RPMI8226 (cell line): ENCODE results near the gene BNIP3.
"Not testable (repeated sequence)": the region's sequence is repeated elsewhere in the genome, so short reads cannot be mapped to it uniquely, and the experiment has no call there.

Source experiments
- DNase-seq: peaks from one replicate; pipeline ENCODE4 v3.0.0-alpha.2; 2015

The BNIP3 gene

GRCh38 chr10:131977323-131978096 lies 4.2 kb downstream of the BNIP3 start:
- no peak for DNase-seq

DNA sequence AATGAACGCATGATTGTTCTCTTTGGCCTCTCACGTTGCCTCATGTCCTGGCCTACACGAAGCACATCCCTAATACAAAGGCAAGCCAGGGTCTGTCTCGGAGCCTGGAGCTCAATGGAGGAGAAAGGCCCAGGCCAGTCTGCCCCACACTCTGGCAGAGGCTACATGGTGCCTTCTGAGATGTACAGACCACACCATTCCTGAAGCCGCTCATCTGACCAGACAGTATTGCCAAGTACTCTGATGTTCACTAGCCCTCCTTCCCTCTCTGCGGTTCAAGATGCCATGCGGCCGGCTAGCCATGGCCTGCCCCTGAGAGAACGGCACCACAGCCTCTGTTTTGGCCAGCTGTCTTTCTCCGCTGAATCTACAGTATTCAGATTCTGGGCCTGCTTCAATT lies 5.9 kb downstream of the BNIP3 start:
- no peak for DNase-seq

- no peak for DNase-seq
Measured at GRCh38 chr10:131975003-131975402, 6.7 kb downstream of the BNIP3 start.

- no peak for DNase-seq
Measured at GRCh38 chr10:131974034-131974817, 7.5 kb downstream of the BNIP3 start.

GRCh38 chr10:131973160-131973951 lies 8.4 kb downstream of the BNIP3 start:
- DNase-seq, result no peak

DNA sequence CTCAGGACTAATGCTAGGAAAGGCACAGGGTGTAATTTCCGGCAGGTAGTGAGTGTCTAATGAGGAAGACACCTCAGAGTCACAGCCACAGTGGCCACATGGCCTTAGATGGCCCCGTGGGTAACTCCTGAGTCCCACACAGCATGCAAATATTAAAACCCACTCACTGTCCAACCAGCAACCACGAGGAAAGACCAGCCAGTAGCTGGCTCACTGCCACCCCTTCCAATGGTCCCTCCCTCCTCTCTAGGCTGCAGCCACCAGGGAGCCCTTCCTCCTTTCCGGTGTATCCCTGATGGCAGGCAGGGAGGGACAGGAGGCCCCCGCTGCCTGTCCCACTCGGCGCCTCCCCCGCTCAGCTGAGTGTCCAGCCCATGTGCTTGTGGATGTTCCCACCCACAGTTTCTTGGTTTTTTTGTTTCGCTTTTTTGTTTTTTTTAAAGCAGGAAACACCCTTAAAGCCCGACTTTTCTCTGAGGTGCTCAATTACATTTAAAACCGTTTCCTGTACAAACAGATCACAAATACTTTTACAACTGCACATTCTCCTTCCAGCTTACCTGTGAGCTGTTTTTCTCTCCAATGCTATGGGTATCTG lies 9.2 kb downstream of the BNIP3 start:
- DNase-seq, result no peak

GRCh38 chr10:131971591-131971990 lies 10.1 kb downstream of the BNIP3 start:
- no peak for DNase-seq

DNA sequence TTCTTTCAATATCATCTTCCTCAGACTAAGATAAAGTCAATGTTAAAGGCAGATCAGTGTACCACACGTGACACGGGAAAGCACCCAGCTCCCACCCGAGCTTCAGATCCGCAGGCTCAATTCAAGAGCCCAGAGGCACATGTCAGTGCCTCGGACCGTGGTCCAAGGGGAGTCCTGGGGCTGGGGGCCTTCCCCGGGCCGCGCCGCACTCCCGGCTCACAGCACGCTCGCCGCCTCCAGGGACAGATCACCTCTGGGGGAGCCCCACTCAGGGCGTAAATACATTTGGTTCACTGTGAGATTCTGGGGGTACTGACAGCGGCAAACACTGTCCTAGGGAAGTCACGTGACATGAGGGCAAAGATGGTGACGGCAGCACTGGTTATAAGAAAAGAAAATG lies 10.8 kb downstream of the BNIP3 start:
- DNase-seq, result no peak

- DNase-seq, result no peak
Measured at GRCh38 chr10:131968949-131969348, 12.8 kb downstream of the BNIP3 start.

GRCh38 chr10:131964298-131964697 lies 17.4 kb downstream of the BNIP3 start:
- no peak for DNase-seq

DNA sequence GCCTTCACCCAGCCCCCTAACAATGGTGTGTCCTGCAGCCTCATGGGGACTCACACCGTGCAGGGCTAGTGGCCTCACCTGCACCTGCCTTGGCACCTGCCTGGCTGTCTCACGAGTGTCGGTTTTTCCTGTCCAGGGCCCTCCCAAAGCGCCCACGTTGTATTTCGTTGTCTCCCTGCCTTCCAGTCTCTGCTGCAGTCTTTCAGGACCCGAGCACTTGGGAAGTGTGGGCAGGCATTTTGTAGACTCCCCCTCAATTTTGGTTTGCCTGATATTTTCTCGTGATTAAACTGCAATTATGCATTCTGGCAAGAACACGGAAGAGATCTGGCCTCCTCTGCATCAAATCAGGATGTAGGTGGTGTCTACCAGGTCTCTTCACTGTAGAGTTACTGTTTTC lies 17.9 kb downstream of the BNIP3 start:
- no peak for DNase-seq

DNA sequence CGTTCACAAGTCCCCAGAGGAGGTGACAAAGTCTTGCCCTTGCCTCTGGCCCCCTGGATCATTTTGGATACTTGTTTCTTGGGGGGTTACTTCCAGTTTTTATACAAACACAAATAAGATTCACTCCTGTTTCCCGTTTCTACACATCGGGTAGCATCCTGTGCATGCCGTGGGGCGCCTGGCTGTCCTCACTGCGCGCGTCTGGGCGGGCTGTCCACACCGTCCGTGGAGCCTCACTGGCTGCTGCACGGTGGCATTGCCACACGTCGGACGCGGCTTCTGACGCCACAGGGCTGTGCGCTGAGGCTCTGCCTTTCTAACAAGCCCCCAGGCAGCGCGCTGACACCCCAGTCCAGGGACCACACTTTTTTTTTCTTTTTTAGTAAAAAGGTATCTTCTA lies 18.4 kb downstream of the BNIP3 start:
- DNase-seq, result no peak

- no peak for DNase-seq
Measured at GRCh38 chr10:131961777-131962662, 19.7 kb downstream of the BNIP3 start.

DNA sequence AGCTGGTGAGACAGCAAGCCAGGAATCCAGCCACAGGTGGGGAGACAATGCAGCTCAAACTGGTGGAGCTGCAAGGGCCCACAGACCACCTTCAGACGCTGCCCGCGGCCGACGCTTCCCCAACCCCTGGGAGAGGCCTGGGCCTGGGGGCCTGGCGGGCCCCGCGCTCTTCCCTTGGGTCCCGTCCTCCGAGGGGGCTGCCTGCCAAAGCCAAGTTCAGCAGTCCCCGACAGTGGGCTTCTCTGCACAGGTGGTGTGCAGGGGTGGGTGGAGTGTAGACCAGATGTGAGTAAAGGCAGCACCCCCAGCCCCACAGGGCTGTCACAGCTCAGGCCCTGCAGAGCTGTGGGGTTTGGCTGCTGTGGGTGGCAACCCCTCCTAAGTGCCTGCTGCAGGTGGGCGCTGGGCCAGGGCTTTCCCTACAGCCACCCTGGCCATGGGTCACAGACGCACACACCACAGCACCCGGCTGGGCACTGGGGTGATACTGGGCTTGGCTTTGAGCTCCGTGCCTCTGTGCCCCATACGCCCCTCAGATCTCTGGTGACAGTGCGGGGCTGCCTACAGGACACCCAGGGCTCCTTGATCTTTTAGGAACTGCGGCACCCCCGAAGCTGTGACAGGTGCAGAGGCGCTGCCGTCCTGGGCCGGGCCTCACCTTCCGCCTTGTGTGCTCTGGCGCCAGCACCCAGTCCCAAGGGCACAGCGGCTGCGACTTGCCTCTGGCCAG lies 20.5 kb downstream of the BNIP3 start:
- DNase-seq, result no peak

DNA sequence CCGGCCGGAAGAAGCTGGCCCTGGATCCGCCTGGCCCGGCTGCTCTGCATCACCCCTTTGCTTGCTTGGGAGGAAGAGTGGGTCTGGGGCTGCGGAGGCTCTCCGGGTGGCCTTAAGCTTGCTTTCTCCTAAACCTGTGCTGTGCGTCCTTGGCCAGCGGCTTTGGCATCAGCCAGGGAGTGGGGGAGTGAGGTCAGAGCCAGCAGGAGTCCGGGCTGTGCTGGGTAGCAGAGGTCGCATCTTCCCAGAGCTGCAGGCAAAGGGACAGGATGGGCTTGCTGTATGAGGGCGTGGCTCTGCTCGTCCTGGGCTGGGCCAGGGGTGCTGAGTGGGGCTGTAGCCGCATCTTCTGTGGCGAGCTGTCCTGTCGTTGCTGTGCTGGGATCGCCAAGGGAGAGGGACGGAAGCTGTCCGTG lies 21.1 kb downstream of the BNIP3 start:
- DNase-seq, result no peak

- DNase-seq, result no peak
Measured at GRCh38 chr10:131959841-131960240, 21.9 kb downstream of the BNIP3 start.

DNA sequence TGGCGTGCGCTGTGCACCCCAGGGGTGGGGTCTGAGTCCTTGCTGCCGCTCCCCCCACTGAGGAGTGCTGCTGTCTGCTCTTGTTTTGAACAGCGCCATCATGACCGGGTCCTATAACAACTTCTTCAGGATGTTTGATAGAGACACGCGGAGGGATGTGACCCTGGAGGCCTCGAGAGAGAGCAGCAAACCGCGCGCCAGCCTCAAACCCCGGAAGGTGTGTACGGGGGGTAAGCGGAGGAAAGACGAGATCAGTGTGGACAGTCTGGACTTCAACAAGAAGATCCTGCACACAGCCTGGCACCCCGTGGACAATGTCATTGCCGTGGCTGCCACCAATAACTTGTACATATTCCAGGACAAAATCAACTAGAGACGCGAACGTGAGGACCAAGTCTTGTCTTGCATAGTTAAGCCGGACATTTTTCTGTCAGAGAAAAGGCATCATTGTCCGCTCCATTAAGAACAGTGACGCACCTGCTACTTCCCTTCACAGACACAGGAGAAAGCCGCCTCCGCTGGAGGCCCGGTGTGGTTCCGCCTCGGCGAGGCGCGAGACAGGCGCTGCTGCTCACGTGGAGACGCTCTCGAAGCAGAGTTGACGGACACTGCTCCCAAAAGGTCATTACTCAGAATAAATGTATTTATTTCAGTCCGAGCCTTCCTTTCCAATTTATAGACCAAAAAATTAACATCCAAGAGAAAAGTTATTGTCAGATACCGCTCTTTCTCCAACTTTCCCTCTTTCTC lies 26.0 kb downstream of the BNIP3 start:
- DNase-seq, result no peak

DNA sequence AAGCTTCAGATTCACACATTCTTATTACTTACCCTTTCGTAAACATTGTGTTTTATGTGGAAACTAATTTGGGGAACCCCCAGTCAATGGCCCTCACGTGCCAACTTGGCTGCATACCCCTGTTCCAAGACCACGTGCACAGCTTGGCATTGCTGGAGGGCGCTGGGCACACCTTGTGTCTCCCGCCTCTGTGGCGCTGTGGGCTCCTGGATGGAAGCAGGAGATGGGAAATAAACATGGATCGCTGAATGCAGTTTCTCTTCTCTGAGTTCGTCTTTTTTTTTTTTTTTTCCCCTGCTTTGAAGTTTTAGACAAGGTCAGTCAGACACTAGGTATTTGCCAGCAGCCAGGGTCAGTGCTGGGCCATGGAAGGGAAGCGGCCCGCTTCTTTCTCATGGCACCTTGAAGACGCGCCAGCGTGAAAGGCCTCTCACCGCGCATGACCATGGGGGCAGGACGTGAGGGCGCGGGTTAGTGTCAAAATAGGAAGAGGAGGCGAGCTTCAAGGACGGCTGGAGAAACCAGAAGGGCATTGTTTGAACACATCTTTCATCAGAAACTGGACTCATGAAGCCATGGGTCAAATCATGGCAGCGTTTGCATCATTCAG lies 27.3 kb downstream of the BNIP3 start:
- DNase-seq, result no peak

- not testable (repeated sequence) for DNase-seq
Measured at GRCh38 chr10:131949908-131950307, 31.8 kb downstream of the BNIP3 start.
